Cardiac muscle cell (in vitro differentiated cells and primary cell): Measurements from ENCODE around the gene EYA3. TPM values are rescaled to one million over a fixed set of nuclear protein-coding genes. Genes with fewer than 3 reads are reported as not detected.
A peak's percentile ranks its signal among the peaks of the same experiment; 100 is the strongest.

Source experiments
- DNase-seq, 2 donors: peaks; one replicate each; pipeline versions ENCODE4 v3.0.0 to v3.0.0-alpha.2; 2010 to 2017; ENCODE audit warnings: low read depth in 1 of 2, low spot score in 1 of 2
- H3K27ac ChIP-seq: fragments of 200-600 bp; sonication (generic); 2 replicates; pipeline ENCODE4 v1.5.1; 2016
- H3K27me3 ChIP-seq: fragments of 200-600 bp; sonication (generic); 2 replicates; pipeline ENCODE4 v1.6.0; 2016; ENCODE audit warnings: control low read depth
- H3K36me3 ChIP-seq: fragments of 200-600 bp; sonication (generic); 2 replicates; pipeline ENCODE4 v1.5.1; 2016; ENCODE audit warnings: control low read depth
- H3K4me1 ChIP-seq: fragments of 200-600 bp; sonication (generic); 2 replicates; pipeline ENCODE4 v1.8.1; 2017; ENCODE audit warnings: low read depth, mild to moderate bottlenecking, mixed run types
- H3K4me3 ChIP-seq: fragments of 200-600 bp; sonication (generic); 2 replicates; pipeline ENCODE4 v1.5.1; 2016; ENCODE audit warnings: mild to moderate bottlenecking
- H3K9me3 ChIP-seq: fragments of 200-600 bp; sonication (generic); 2 replicates; pipeline ENCODE4 v1.5.1; 2017; ENCODE audit warnings: low read depth, mild to moderate bottlenecking, control low read depth
- CTCF ChIP-seq: IDR thresholded peaks from 2 replicates; pipeline ENCODE4 v1.5.1; 2012; ENCODE audit warnings: low read depth, mild to moderate bottlenecking, low read length
- polyA plus RNA-seq: library from polyadenylated mRNA; unstranded; fragments of >200 nt; fragmentation: Nextera tagmentation; extraction: Ambion mirVana; gene quantifications from 2 replicates; pipeline ENCODE4 v1.2.1, GENCODE V29; 2016
- total RNA-seq: library from RNA; depleted of rRNA; stranded (reverse); fragments of >200 nt; gene quantifications from 2 replicates; pipeline ENCODE4 v1.2.3, GENCODE V29; 2016

Gene EYA3
- total and polyA plus RNA-seq, 2 experiments from 2014 or later, result 15.6 to 21.7 TPM

DNA sequence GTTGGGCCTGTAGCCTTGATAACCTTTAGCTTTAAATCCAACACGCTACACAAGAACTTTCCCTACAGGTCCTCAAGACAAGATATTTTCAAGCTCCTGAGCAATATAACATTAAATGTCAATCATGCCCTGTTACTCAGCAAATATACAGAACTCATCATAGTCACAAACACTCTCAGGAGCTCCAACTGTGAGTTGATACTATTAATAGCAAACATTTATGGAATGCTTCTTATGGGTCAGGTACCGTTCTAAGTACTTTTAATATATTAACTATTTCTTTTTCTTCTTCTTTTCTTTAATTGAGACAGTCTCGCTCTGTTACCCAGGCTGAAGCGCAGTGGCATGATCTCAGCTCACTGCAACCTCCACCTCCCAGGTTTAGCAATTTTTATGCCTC lies 10.1 kb downstream of the EYA3 start:
- Histone ChIP-seq H3K9me3 (no peaks in the 10 kb centered on the region), H3K4me1 (peaks cover 46% of the 10 kb centered on the region), H3K4me3 (no peak overlapping the region), H3K27ac (peak overlapping the region; percentile 77), H3K36me3 (no peaks in the 10 kb centered on the region), H3K27me3 (no peaks in the 10 kb centered on the region)
- DNase-seq, result no peak
- no peak for TF ChIP-seq CTCF

GRCh38 chr1:28074892-28075511 lies 13.4 kb downstream of the EYA3 start:
- Histone ChIP-seq H3K27me3 (no peaks in the 10 kb centered on the region), H3K4me3 (no peak overlapping the region), H3K4me1 (peaks cover 56% of the 10 kb centered on the region), H3K36me3 (no peaks in the 10 kb centered on the region), H3K27ac (peak overlapping the region; percentile 87), H3K9me3 (no peaks in the 10 kb centered on the region)
- no peak for DNase-seq
- no peak for TF ChIP-seq CTCF

GRCh38 chr1:28073867-28074266 lies 14.5 kb downstream of the EYA3 start:
- H3K27me3 ChIP-seq, result no peaks in the 10 kb centered on the region
- no peak for TF ChIP-seq CTCF
- peaks cover 51% of the 10 kb centered on the region for H3K4me1 ChIP-seq
- H3K9me3 ChIP-seq, result no peaks in the 10 kb centered on the region
- no peaks in the 10 kb centered on the region for H3K36me3 ChIP-seq
- no peak overlapping the region for H3K4me3 ChIP-seq
- no peak overlapping the region for H3K27ac ChIP-seq
- DNase-seq, result no peak

DNA sequence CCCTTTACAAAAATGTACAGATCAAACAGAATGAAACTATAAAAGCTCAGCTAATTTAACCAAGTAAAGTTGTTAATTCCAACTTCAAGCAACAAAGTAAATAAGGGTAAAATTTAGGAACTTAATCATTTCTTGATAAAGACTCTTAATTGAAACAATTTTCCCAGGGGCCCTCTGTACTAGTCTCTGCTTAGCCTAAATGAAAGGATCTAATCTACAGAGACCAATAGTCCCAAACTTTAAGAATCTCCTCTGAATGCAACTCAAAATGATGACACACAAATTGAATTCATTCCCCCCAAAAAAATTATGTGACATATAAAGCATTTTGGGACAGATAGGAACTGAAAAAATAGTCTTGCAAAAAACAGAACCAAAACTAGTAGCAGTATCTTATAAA lies 16.6 kb downstream of the EYA3 start:
- DNase-seq, result no peak
- Histone ChIP-seq H3K27ac (no peak overlapping the region), H3K4me1 (peaks cover 38% of the 10 kb centered on the region), H3K27me3 (no peaks in the 10 kb centered on the region), H3K9me3 (no peaks in the 10 kb centered on the region), H3K4me3 (no peak overlapping the region), H3K36me3 (no peaks in the 10 kb centered on the region)
- no peak for TF ChIP-seq CTCF

- no peak for TF ChIP-seq CTCF
- Histone ChIP-seq H3K4me1 (peaks cover 39% of the 10 kb centered on the region), H3K27ac (no peak overlapping the region), H3K36me3 (no peaks in the 10 kb centered on the region), H3K27me3 (no peaks in the 10 kb centered on the region), H3K9me3 (no peaks in the 10 kb centered on the region), H3K4me3 (no peak overlapping the region)
- DNase-seq, result no peak
These were observed 17.5 kb downstream of the EYA3 start for GRCh38 chr1:28070725-28071593.
